Stomach (tissue), 4 donors: ENCODE measurements around the gene SLAIN2.

Source experiments
- POLR2A ChIP-seq, 4 donors: fragments of 450-650 bp; IDR thresholded peaks; one replicate each; pipeline ENCODE4 v1.6.1; 2016; ENCODE audit warnings: antibody characterized with exemption in 4 of 4, control low read depth in 2 of 4, mild to moderate bottlenecking in 1 of 4, moderate library complexity in 1 of 4
- TF ChIP-seq, protein P1 (sequence below), 7 experiments: fragments of 450-650 bp in 4 of 7; fragments of 200-600 bp in 3 of 7; sonication (generic) in 3 of 7; IDR thresholded peaks; one replicate each; pipeline ENCODE4 v1.5.1; 2016 to 2019; ENCODE audit warnings: antibody characterized with exemption in 7 of 7, control low read depth in 2 of 7, mild to moderate bottlenecking in 1 of 7

DNA sequence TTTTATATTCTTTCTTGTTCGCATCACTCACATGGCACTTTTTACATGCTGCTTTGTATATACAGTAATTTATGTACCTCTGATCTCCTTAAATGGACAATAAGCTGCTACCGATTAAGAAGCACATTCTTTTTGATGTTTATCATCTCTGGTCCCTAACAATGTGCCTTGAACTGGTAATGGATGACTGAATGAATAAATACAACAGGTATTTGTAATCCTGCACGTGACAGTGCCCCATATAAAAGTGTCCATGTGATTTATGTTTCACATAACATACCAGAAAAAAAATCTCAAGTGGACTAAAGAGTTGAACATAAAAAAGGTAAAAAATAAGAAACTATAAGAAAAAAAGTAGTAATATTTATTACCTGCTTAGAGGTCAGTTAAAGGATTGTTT is 7.7 kb upstream of the SLAIN2 start:
- TF ChIP-seq, protein P1, sequence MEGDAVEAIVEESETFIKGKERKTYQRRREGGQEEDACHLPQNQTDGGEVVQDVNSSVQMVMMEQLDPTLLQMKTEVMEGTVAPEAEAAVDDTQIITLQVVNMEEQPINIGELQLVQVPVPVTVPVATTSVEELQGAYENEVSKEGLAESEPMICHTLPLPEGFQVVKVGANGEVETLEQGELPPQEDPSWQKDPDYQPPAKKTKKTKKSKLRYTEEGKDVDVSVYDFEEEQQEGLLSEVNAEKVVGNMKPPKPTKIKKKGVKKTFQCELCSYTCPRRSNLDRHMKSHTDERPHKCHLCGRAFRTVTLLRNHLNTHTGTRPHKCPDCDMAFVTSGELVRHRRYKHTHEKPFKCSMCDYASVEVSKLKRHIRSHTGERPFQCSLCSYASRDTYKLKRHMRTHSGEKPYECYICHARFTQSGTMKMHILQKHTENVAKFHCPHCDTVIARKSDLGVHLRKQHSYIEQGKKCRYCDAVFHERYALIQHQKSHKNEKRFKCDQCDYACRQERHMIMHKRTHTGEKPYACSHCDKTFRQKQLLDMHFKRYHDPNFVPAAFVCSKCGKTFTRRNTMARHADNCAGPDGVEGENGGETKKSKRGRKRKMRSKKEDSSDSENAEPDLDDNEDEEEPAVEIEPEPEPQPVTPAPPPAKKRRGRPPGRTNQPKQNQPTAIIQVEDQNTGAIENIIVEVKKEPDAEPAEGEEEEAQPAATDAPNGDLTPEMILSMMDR (IDR thresholded peaks at IDR 0.05), result no peak
- no peak for TF ChIP-seq POLR2A (IDR thresholded peaks at IDR 0.05)
